Uterus (tissue), 2 donors: Measurements from ENCODE around the gene ASB2.

Experiments
- CTCF ChIP-seq, 4 experiments: fragments of 200-600 bp in 2 of 4; fragments of 450-650 bp in 2 of 4; sonication (generic) in 2 of 4; IDR thresholded peaks; one replicate each; pipeline ENCODE4 v1.5.1; 2016 to 2019; ENCODE audit warnings: antibody characterized with exemption in 4 of 4, mild to moderate bottlenecking in 2 of 4, moderate library complexity in 1 of 4
- POLR2A ChIP-seq, 2 donors: fragments of 450-650 bp; IDR thresholded peaks; one replicate each; pipeline ENCODE4 v1.6.1; 2016; ENCODE audit warnings: antibody characterized with exemption in 2 of 2, mild to moderate bottlenecking in 1 of 2, moderate library complexity in 1 of 2

- TF ChIP-seq CTCF (IDR thresholded peaks at IDR 0.05) (peak in 1 of 4 experiments; percentile 6), POLR2A (IDR thresholded peaks at IDR 0.05) (peak; percentile 64 to 74)
Observed at GRCh38 chr14:93976477-93977057, at the start of gene ASB2.
